ENCODE data around the gene SMTN.

Gene SMTN

GRCh38 chr22:31135706-31136105, 54.6 kb downstream of the SMTN start:
- no peak for DNase-seq (ENCODE audit: low spot score)
- Histone ChIP-seq H3K4me3 (no peak overlapping the region), H3K27ac (no peak overlapping the region)
- TF ChIP-seq, protein P1, sequence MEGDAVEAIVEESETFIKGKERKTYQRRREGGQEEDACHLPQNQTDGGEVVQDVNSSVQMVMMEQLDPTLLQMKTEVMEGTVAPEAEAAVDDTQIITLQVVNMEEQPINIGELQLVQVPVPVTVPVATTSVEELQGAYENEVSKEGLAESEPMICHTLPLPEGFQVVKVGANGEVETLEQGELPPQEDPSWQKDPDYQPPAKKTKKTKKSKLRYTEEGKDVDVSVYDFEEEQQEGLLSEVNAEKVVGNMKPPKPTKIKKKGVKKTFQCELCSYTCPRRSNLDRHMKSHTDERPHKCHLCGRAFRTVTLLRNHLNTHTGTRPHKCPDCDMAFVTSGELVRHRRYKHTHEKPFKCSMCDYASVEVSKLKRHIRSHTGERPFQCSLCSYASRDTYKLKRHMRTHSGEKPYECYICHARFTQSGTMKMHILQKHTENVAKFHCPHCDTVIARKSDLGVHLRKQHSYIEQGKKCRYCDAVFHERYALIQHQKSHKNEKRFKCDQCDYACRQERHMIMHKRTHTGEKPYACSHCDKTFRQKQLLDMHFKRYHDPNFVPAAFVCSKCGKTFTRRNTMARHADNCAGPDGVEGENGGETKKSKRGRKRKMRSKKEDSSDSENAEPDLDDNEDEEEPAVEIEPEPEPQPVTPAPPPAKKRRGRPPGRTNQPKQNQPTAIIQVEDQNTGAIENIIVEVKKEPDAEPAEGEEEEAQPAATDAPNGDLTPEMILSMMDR (IDR thresholded peaks at IDR 0.05), result no peak

DNA sequence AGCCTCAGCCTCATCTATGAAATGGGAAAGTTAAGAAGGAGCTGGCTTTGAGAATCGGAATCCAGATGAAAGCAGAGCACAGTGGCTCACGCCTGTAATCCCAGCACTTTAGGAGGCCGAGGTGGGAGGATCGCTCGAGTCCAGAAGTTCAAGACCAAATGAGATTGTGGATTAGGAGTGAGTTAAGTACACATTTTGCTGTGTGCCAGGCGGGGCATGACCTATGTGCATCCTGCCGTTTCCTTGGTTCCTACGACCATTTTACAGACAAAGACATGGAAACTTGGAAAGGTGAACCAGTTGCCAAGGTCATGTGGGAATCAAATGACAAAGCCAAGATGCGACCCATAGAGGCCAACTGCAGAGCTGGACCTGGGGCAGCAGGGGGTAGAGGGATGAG, 55.0 kb downstream of the SMTN start:
- TF ChIP-seq, protein P1 (IDR thresholded peaks at IDR 0.05), result no peak
- no peak overlapping the region for H3K27ac ChIP-seq
- H3K4me3 ChIP-seq, result no peak overlapping the region
- DNase-seq (ENCODE audit: low spot score), result no peak

GRCh38 chr22:31136711-31137110, 55.6 kb downstream of the SMTN start:
- DNase-seq (ENCODE audit: low spot score), result no peak
- Histone ChIP-seq H3K4me3 (no peak overlapping the region), H3K27ac (no peak overlapping the region)
- TF ChIP-seq, protein P1 (IDR thresholded peaks at IDR 0.05), result no peak

GRCh38 chr22:31137721-31138120, 56.6 kb downstream of the SMTN start:
- TF ChIP-seq, protein P1 (IDR thresholded peaks at IDR 0.05), result no peak
- no peak for DNase-seq (ENCODE audit: low spot score)
- H3K27ac ChIP-seq, result no peak overlapping the region
- no peak overlapping the region for H3K4me3 ChIP-seq

- H3K4me3 ChIP-seq, result no peak overlapping the region
- TF ChIP-seq, protein P1 (IDR thresholded peaks at IDR 0.05), result no peak
- no peak for DNase-seq (ENCODE audit: low spot score)
- H3K27ac ChIP-seq, result no peak overlapping the region
Observed at GRCh38 chr22:31138126-31138525, 57.0 kb downstream of the SMTN start.

GRCh38 chr22:31139066-31139465, 57.9 kb downstream of the SMTN start:
- no peak for DNase-seq (ENCODE audit: low spot score)
- H3K4me3 ChIP-seq, result no peak overlapping the region
- TF ChIP-seq, protein P1 (IDR thresholded peaks at IDR 0.05), result no peak
- H3K27ac ChIP-seq, result no peak overlapping the region

- DNase-seq (ENCODE audit: low spot score), result no peak
- no peak within 1 kb of the TSS for H3K27ac ChIP-seq
- no peak within 1 kb of the TSS for H3K4me3 ChIP-seq
- TF ChIP-seq, protein P1 (IDR thresholded peaks at IDR 0.05), result no peak
Observed at GRCh38 chr22:31139866-31140716, 59.0 kb downstream of the SMTN start, which contains the start of gene PLA2G3. TSS of gene PLA2G3 (minus strand) at chr22:31140508. CDS start at chr22:31140354, 154 bp downstream.
